GM18499 (cell line): ENCODE data around the gene DGKI.

Source experiments
- ATAC-seq: cut with Tn5 transposase; IDR thresholded peaks from one replicate; pipeline ENCODE4 v1.9.1; 2021; ENCODE audit warnings: moderate number of reproducible peaks; ENCODE audit not compliant: insufficient read depth, unreplicated experiment

DGKI gene

DNA sequence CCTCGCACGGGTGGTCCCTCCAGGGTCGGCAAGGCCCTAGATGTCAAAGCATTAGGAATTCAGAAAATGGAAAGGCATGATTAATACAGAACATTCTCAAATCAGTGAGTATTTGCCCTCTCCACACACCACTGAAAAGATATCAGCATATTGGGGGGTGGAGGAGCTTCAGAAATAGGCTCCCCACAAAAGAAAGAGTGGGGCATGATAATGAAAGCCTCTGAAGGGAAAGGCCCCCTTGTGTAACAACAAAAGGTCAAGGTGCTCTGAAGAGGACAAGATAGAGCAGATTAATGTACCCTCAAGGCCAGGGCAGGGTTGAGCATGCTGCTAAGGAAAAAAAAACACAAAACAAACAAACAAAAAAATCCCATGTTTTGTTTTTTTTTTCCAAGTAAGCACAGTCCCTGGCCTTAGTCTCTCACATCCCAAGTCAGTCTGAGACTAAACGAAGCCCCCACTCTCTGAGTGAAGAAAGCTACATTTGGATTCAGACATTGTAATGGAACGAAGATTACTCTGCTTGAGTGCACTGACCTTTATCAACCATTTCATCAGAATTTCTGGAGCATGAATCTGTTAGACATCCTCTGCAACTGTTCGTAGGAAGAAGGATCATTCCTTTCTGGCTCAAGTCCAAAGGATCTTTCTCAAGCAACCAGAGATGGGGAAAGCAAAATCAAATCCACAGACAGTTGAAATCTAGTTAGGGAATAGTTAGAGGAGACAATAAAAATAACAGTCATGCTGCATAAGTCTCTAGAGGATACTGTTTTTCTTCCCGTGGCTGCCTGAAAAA, 27.4 kb upstream of the DGKI start:
- ATAC-seq = no peak

DNA sequence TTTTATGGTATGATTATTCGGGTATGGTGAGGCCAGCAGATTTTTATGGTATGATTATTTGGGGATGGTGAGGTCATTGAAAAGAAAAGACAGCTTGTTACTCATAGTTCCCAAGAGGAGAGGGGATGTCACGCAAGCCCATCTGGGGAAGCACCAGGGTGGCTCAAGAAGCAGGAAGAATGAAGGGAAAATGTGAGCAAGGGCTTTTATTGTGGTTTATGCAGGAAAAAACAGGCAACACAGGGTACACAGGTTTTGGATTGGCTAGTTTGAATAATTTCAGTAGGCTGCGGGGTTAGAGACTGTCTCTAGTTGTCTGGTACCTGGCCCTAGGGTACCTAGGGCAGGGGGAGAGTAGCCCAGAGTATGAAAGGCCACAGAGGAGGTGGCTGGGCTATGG, 26.8 kb upstream of the DGKI start:
- no peak for ATAC-seq

DNA sequence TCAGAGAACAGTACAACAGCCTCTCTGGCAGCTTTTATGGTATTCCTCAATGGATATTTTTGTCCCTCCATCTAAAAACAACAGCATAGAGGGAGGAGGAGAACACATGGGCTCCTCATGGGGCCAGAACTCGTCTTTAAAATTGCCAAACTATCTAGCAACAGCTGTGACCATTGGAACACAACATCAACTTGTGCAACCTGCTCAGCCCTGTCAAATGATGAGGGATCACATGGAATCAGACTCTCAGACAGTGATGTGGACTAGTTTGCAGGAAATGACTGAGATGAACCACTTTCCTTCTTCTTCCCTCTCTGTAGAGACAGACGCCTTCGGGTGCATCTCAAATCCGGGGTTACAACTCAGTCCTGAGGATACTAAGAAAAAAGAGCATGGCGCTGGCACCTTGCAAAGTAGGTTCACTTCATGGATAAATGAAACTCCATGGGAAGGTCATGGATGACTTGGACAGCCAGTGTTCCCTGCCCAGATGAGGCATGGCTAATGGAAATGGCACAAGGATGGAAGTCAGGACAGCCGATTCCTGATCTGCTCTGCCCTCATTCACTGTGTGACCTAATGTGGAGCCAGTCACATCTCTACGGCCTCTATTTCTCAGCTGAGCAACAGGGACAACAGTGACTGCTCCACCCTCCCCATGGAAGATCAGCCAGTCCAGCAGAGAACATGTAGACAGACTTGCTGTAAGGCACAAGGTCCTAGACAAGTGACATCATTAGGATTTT, 24.6 kb upstream of the DGKI start:
- no peak for ATAC-seq

DNA sequence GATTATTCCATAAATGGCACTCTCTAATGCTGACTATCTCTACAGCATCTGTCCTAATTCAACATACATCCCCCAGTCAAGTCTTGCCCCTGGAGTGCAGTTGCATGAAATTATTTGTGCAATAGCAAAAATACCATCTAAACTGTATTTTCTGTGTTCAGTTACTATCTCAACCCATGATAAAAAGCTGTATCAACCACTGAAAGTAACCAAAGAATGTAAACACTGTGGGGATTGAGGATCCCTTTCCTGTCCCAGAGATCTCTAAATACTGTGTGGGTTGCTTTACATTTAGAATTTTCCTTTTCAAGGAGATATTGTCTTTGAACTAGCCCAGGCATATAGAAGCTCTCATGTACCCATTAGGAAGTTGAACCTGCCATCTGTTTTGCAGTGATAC, 23.9 kb upstream of the DGKI start:
- no peak for ATAC-seq

DNA sequence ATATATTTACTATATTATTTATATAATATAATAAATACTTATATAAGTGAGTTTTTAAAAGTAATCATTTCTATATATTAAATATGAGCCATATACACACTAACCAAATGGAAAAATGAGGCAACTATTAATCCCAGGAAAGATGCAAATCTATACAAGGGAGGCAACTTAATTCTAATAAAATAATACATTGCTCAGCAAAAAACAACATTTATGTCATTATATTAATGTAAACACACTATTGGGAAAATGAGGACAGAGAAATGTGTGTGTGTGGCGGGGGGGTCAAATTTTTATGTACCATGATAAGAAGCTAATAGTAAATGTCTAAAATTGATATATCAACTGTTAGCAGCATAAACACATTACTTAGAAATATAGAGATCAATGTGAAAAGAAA, 23.3 kb upstream of the DGKI start:
- no peak for ATAC-seq

DNA sequence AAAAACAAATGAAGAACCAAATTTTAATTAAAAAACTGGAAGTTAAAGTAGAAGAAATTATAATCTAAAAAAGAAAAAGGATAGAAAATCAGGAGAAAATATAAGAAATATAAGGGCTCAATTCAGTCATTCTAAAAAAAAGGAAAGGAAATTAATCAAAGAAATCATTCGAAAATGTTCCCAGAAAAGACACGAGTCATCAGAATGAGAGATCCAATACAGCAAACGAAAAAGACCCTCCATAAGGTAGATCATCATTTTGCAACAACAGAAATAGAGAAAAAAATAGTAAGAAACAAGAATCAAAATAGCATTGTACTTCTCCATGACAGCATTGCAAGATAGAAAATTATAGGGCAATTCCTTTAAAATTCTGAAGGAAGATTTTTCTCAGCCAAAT, 22.5 kb upstream of the DGKI start:
- ATAC-seq = no peak

DNA sequence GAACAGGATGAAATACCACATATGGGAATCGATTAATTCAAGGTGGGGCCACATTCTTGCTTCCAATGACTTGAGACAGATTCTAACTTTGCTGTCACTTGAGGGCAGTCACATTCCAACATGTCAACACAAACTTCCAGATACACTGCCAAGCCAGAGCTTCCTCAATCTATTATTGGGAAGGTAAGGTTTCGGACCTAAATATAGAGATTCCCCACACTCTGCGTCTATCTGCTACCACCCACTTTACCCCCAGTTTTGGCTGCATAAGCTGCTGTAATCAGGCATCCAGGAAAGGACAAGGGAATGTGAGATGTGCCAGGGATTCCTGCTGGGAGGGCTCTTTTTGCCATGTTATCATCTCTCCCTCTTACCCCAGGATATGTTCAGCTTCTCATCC, 20.5 kb upstream of the DGKI start:
- ATAC-seq = no peak

DNA sequence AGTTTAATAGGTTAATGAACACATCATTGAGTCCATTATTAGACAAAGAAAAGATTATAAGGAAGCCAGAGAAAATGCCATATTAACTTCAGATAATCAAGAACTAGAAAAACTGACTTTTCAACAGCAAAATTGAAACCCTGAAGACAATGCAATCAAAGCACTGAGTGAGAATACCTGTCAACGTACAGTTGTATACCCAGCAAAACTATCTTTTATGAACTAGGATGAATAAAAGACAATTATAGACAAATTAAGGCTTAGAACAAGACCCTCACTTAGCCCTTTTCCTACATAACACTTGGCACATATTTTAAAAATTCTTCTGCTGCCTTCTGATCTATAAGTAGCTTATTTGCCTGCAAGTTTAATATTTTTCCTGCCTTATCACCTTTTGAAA, 19.0 kb upstream of the DGKI start:
- ATAC-seq = no peak

DNA sequence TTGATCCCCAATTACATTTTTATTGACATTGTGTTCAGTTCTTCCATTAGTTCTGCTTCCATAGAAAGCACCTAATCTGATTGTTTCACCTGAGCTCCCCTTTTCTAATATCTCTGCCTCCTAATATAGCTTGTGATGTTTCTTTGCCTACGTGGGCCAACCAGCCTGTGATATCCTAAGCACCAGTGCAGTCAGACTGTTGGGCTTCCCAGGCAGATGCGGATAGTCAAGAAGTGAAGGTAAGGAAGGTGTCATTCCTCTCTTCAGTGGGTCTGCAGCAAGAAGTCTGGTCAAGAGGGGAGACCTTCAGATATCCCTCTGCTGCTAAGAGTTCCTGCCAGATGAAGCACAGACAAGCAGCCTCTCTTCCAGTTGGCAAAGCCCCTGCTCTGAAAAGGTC, 16.2 kb upstream of the DGKI start:
- no peak for ATAC-seq

DNA sequence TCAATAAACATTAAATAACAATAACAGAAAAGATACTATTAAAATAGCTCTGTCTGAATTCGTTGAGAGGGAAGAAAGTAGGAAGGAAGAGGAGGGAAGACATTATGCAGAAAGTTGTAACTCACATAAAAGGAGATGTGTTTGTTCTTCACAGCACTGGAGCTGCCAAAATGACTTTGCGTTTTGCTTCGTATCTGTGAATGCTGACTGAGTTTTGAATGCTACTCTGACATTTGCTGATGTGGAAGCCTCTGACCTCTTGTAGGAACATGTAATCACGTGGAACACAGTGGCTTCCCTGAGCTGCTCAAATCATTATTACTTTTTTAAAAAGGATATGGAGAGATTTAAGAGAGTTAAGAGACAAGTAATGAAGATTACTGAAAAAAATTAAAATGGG, 15.6 kb upstream of the DGKI start:
- ATAC-seq = no peak

DNA sequence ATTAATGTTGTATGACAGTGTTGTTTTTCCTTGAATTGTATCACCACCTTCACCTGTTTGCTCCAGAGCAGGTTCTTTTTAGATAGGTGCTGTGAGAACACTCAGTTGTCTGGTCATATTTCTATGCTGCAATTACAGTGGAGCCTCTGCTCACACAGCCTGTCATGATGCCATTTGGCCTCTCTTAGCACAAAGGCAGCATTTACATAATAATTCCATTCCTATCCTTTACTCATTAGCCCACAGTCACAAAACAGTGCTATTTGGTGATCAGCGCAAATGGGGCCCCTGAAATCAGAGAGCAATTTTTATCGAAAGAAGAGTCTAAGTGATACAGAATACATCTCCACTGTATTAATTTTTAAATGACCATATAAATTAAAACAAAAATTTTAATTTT, 13.8 kb upstream of the DGKI start:
- ATAC-seq = no peak

DNA sequence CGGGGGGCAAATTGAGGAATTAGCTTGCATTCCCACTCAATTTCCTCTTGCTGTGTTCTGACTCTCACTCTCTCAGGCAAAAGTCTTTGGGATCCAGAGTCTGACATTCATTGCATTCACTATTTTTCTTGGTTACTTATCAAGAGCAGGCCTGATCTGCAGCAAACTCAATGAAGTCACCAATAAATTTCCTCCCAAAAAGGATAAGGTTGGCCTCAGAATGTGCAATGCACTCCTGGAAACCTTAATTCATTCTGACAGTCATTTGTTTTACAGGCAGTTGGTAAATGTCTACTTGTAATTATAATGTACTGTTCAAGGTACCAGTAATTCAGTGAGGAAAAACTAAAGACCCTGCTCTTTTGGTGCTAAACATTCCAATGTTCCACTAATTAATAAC, 6.3 kb upstream of the DGKI start:
- ATAC-seq = no peak

DNA sequence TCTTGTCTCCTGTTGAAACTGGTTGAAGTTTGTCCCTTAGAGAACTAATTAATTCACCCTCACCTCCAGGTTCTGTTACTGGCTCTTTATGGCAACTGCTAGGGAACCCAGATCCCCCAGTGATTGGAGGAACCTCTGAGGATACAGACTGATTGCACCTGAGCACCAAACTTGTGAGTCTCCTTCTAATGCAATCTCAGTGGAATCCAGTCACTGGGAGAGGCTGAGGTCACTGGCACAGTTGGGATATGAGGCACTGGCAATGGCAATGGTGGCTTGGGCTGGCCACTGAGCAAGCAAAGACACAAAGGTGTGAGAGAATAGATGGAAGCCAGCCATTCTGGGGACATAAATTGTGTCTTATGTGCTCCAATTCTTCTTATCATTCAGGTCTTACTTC, 5.3 kb upstream of the DGKI start:
- no peak for ATAC-seq

DNA sequence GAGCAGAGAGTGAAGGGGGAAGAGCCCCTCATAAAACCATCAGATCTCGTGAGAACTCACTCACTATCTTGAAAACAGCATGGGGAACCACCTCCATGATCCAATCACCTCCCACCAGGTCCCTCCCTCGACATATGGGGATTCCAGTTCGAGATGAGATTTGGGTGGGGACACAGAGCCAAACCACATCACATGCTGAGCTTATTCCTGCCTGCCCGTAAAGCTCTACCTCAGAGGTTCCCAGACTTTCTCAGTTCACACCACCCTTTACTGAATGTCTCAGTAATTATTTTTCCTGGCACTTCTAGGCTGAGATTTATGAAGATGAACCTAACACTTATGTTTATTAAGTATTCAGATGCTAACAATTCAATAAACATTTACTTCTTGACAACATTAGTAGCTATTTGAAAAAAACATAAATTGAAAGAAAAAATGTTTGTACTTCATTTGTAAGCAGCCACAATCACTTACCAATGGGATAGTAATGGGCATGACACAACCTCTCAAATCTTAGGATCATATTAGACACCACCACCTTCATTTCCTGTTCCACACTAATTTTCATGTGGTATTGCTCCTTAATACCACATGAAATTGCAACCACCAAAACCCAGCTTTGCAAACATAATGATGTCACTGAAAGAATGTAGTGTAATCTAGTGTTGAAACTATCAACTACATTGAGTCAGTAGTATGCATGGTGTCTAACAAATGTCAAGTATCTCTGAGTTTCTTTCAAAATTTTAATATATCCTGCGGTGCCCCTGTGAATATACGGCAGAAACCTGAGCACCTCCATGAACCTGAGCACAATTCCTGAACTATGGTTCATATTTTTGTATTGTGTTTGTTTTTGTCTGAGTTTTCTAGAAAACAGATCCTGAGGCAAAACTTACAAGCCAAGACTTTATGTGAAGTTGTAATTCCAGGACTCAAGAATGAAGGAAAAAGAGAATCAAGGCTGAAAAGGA, 4.5 kb upstream of the DGKI start:
- ATAC-seq = no peak

DNA sequence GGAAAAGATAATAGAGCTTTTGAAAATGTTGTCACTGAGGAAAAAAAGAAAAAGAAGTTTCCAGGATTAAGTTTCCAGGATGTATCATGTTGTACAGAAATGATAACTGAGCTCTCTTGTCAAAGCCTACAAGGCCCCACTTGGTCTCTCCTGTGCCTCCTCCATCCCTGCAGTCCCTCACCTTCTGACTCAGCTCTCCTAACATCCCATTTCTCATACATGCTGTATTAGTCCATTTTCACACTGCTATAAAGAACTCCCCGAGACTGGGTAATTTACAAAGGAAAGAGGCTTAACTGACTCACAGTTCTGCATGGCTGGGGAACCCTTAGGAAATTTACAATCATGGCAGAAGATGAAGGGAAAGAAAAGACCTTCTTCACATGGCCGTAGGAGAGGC, 3.8 kb upstream of the DGKI start:
- no peak for ATAC-seq

DNA sequence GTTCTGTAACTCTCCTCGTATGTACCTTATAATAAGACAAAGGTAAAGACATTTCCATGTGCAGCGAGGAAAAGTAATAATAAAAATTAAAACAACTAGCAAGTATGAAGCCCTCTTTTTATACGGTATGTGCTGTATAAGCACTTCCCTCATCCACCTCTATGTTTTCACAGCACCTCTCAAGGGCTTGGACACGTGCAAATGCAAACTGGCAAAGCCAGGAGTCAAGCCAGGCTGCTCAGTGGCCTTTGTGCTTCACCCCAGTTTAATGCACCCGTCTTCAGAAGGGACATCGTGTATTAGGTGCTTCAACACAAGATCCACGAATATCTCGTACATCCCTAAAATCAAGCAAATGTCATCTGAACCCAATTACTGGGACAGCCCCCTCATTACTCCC, 1.3 kb upstream of the DGKI start:
- ATAC-seq = no peak

DNA sequence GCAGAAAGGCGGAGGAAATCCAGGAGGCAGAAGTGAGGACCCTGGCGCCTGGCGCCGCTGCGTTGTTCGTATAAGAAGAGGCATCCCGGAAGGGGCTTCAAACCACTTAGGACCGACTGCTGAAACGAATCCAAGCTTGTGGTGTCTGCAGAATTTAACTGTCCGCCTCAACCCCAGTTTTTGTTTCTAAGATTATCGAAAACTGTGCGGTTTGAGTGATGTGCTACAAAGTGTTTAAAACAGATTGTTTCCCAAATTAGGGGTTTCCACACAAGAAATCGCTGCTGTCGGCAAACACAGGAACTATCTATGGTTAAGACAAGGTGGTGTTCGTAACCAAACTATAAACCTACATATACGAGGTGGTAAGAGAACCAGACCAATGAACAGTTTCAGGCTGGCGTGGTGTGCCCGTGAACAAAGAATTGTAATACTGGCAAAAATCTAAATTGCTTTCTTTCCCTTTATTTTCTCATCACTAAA, 835 bp upstream of the DGKI start:
- no peak for ATAC-seq

DNA sequence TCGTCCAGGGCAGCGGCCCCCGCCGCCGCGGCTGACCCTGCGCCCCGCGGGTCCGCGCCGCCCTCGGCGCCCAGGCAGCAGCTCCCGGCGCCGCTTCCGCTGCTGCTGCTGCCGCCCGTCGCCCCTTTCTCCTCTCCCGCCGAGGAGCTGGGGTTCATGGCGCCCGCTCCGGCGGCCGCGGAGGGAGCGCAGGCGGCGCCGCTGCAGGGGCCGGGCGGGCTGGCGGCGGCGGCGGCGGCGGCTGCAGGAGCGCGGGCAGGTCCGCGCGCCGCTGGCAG, 286 bp downstream of the DGKI start:
- ATAC-seq = no peak

DNA sequence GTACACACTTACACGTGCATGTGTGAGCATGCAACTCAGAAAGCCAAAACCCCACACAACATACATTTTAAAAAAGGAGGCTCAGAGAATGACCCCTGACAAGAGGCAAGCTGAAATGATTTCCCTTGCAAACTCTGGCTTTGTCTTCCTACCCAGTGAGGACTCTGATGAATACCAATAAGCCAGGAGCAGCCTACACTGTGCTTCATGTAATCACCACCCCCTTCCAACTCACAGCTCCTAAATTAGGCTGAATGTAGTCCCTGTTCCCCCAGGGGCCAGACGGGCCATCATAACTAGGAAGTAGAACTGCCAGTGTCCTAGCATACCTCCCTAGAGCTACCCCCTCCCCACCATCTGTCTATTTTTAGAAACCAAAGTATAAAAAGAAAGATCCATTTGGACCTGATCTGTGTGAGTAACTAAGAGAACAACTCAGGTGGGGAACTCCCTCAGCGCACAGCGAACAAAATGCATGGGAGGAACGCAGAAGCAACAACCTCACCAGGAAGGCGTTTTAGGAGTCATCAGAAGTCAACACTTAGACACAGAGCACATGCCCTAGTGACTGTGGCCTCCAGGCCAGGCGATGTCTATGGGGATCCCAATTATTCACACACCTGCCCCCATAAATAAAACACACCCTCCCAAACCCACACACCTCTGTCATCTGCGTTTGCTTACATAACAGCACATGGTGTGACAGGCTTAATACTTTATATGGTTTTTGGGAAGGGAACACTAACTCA, 1.9 kb downstream of the DGKI start:
- ATAC-seq = no peak
